ENCODE results near the gene PDE4B. TPM values are rescaled to one million over a fixed set of nuclear protein-coding genes. Genes with fewer than 3 reads are reported as not detected.

Gene PDE4B
- total RNA-seq, 2 donors from 2014 or later = 1.6 to 12.2 TPM

- Histone ChIP-seq H3K27me3 (no peaks in the 10 kb centered on the region), H3K27ac (peak overlapping the region in 1 of 4 donors; percentile 46), H3K4me3 (no peak overlapping the region), H3K9me3 (no peaks in the 10 kb centered on the region), H3K36me3 (replicated peaks in 1 of 2; ENCODE audit: insufficient read depth in 1 of 2, low read depth in 2 of 2) (no peaks in the 10 kb centered on the region), H3K4me1 (no peaks in the 10 kb centered on the region)
- DNase-seq (no peak), ATAC-seq (no peak)
- WGBS, 2 donors = 60 to 64% methylated on average over 7 of the region's 7 CpGs
- TF ChIP-seq POLR2A (IDR thresholded peaks at IDR 0.05) (no peak), CTCF (IDR thresholded peaks at IDR 0.05) (no peak)
- intact Hi-C loops (cut with DNase I) = no loop called here
Observed at GRCh38 chr1:66396212-66396890, 603.7 kb downstream of the PDE4B start.

- H3K27ac ChIP-seq = no peak overlapping the region
- no peak for ATAC-seq
- no peak for DNase-seq
Observed at GRCh38 chr1:66397192-66397591, 604.5 kb downstream of the PDE4B start.

GRCh38 chr1:66399888-66400529 is 607.3 kb downstream of the PDE4B start:
- TF ChIP-seq POLR2A (IDR thresholded peaks at IDR 0.05) (no peak), CTCF (IDR thresholded peaks at IDR 0.05) (no peak)
- Histone ChIP-seq H3K36me3 (replicated peaks in 1 of 2; ENCODE audit: insufficient read depth in 1 of 2, low read depth in 2 of 2) (no peaks in the 10 kb centered on the region), H3K9me3 (no peaks in the 10 kb centered on the region), H3K27ac (no peak overlapping the region), H3K4me1 (no peaks in the 10 kb centered on the region), H3K4me3 (no peak overlapping the region), H3K27me3 (no peaks in the 10 kb centered on the region)
- intact Hi-C loops (cut with DNase I) = no loop called here
- DNase-seq (no peak), ATAC-seq (no peak)
- 56 to 61% methylated on average over 3 of the region's 3 CpGs for WGBS, 2 donors

More at GRCh38 chr1:66397192-66397591, 604.5 kb downstream of the PDE4B start:
- Histone ChIP-seq H3K9me3 (no peaks in the 10 kb centered on the region), H3K4me3 (no peak overlapping the region), H3K4me1 (no peaks in the 10 kb centered on the region), H3K27me3 (no peaks in the 10 kb centered on the region), H3K36me3 (replicated peaks in 1 of 2; ENCODE audit: insufficient read depth in 1 of 2, low read depth in 2 of 2) (no peaks in the 10 kb centered on the region)
- intact Hi-C loops (cut with DNase I) = no loop called here
- WGBS, 2 donors = 71 to 87% methylated on average over 1 of the region's 1 CpG
- TF ChIP-seq CTCF (IDR thresholded peaks at IDR 0.05) (no peak), POLR2A (IDR thresholded peaks at IDR 0.05) (no peak)

- WGBS, 2 donors = 65 to 79% methylated on average over 4 of the region's 4 CpGs
- intact Hi-C loops (cut with DNase I) = no loop called here
- Histone ChIP-seq H3K27ac (no peak overlapping the region), H3K36me3 (replicated peaks in 1 of 2; ENCODE audit: insufficient read depth in 1 of 2, low read depth in 2 of 2) (no peaks in the 10 kb centered on the region), H3K4me1 (no peaks in the 10 kb centered on the region), H3K9me3 (no peaks in the 10 kb centered on the region), H3K4me3 (no peak overlapping the region), H3K27me3 (no peaks in the 10 kb centered on the region)
- no peak for ATAC-seq
- TF ChIP-seq POLR2A (IDR thresholded peaks at IDR 0.05) = no peak
- TF ChIP-seq CTCF (IDR thresholded peaks at IDR 0.05) = no peak
- no peak for DNase-seq
Observed at GRCh38 chr1:66400660-66401059, 608.0 kb downstream of the PDE4B start.

- Histone ChIP-seq H3K27me3 (no peaks in the 10 kb centered on the region), H3K4me3 (no peak overlapping the region), H3K36me3 (replicated peaks in 1 of 2; ENCODE audit: insufficient read depth in 1 of 2, low read depth in 2 of 2) (no peaks in the 10 kb centered on the region), H3K4me1 (no peaks in the 10 kb centered on the region), H3K9me3 (no peaks in the 10 kb centered on the region), H3K27ac (no peak overlapping the region)
- ATAC-seq (no peak), DNase-seq (no peak)
- intact Hi-C loops (cut with DNase I) = no loop called here
- TF ChIP-seq CTCF (IDR thresholded peaks at IDR 0.05) (no peak), POLR2A (IDR thresholded peaks at IDR 0.05) (no peak)
- WGBS, 2 donors = 47 to 53% methylated on average over 2 of the region's 2 CpGs
Observed at GRCh38 chr1:66401244-66401643, 608.5 kb downstream of the PDE4B start.

Measured in body of pancreas (tissue), 4 donors.